ENCODE measurements around the gene AHDC1.
"Not testable (repeated sequence)": the region's sequence is repeated elsewhere in the genome, so short reads cannot be mapped to it uniquely, and the experiment has no call there.

AHDC1 gene

DNA sequence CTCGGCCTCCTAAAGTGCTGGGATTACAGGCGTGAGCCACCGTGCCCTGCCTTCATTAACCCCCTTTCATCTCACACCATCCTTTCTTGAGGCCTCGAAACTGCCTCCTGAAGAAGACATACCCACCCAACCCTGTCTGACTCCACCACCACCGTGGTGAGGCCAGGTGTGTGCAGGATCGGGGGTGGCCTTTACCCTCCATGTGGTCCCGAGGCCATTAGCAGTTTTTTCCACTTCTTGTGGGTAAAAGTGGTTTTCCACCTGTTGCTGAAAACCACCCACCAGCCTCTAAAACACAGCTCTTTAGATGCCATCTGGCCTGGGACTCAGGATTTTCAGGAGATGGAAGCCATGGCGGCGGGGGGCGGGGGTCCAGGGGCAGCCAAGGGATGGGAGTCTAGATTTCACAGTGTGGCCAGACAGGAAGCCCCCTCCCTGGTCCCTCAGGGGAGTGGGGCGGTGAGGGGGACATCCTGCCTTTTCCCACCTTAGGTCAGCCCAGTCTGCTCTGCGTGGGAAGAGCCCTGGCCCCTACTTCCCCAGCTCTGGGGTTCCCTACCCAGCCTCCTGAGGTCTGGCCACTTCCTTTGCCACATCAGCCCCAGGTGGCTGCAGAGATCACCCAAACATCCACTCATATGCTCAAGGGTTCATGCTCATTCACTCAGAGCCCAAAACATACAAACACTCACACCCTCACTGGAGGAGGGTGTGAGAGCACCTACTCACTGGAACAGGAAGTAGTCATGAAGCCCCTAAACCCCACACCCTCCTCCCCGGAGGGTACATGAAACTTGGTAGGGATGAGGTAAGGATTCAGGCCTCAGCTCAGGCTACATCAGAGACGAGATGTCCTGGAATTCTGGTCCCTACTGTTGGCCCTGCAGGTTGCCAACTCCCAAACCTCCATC, 28.7 kb upstream of the AHDC1 start:
- peak; percentile 58 for DNase-seq

GRCh38 chr1:27630859-27631491, 27.0 kb upstream of the AHDC1 start:
- DNase-seq: no peak

DNA sequence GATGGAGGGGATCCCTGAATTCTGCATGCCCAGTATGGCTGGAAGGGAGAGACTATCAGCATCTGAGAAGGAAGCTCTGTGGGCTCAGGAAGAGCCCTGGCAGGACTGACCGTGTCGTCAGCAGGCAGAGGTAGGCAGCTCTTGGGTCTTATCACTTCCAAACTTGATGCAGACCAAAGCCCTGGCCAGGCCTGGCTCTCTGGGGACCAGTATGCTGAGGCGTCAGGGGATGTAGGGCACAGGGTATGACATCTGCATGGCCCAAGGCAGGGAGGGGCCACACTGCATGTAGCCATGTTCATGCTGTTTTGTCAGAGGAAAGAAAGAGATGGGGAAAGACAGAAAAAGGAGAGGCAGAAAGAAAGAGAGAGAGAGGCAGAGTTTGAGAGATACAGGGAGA, 24.8 kb upstream of the AHDC1 start:
- no peak for DNase-seq

DNA sequence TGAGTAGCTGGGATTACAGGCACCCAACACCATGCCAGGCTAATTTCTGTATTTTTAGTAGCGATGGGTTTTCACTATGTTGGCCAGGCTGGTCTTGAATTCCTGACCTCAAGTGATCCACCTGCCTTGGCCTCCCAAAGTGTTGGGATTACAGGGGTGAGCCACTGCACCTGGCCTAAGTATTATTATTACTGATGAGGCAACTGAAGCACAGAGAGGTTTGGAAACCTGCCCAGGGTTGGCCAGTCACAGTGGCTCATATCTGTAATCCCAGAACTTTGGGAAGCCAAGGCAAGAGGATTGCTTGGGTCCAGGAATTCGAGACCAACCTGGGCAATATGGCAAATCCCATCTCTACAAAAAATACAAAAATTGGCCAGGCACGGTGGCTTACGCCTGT, 23.8 kb upstream of the AHDC1 start:
- DNase-seq: not testable (repeated sequence)

DNA sequence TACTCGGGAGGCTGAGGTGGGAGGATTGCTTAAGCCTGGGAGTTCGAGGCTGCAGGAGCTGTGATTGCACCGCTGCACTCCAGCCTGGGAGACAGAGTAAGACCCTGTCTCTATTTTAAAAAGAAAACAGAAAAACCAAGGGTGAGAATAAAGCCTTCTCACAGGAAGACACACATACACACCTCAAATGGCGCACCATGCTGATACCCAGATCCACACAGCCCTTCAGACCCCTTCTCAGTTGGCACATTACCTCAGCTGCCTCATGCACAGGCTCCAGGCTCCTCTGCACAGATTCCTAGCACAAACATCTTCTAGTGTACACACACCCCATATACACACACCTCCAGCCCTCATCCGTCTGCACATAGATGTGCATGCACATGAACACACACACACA, 23.1 kb upstream of the AHDC1 start:
- DNase-seq: no peak

DNA sequence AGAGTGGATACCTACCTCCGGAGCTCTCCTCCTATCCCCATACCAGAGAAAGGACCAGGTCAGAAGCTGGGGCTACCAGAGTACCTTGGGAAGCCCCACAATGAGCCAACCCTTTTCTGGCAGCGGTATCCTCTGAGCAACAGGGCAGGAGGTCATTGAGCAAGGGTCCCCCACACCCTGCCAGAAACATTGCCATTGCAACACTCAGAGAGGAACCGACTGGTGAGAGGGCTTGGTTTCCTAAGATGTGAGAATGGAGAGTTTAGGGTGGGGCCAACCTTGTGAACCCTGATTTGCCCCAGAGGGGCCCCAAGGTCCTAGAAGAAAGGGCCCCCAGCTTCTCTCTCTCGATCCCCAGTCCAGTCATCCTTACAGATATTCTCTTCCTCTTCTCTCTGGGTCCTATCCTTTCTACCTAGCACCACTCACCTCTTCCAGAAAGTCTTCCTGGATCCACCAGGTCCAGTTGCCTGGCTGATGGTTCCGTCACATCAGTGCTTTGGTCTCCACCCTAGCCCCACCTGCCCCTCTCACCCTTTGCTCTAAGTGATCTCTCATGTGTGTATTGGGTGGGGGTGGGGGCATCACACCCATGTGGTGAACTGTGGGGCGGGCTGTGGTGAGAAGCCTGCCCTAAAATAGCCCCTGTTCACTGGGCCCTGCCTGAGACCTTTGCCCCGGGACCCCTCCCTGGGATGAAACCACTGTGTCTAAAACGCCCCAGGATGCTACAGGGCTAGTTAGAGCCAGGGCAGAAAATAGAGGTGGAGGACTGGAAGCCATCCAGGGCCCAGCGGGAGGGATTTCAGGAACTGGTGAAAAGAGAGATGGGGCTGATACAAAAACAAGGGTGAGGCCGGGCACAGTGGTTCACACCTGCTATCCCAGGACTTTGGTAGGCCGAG, 22.3 kb upstream of the AHDC1 start:
- DNase-seq: no peak

DNA sequence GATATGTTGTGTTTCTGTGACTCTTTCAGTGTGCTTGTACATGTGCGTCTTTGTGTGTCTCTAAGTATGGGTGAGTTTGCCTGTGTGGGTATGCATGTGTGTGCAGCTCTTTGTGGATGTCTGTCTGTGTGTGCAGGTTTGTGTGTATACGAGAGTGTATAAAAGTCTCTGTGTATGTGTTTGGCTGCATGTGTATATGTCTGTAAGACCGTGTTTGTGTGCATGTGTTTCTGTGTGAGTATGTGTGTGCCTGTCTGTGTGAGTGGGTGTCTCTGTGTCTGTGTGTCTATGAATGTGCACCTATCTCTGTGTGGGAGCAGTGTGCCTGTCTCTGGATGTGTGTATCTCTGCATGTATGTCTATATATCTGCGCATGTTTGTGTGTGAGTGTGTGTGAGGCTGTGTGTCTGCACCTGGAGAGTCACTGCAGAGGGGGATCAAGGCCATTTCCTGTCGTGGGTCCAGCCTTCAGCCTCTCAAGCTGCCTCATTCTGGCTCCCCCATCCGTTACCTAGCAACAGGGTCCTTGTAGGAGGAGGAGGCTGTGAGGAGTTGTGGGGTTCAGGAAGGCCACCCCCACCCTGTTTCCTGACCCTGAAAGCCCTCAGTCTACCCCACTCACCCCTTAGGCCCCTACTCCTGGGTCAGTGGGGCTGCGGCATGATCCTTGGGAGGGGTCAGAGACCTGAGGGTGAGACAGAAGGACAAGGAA, 20.7 kb upstream of the AHDC1 start:
- DNase-seq: no peak

DNA sequence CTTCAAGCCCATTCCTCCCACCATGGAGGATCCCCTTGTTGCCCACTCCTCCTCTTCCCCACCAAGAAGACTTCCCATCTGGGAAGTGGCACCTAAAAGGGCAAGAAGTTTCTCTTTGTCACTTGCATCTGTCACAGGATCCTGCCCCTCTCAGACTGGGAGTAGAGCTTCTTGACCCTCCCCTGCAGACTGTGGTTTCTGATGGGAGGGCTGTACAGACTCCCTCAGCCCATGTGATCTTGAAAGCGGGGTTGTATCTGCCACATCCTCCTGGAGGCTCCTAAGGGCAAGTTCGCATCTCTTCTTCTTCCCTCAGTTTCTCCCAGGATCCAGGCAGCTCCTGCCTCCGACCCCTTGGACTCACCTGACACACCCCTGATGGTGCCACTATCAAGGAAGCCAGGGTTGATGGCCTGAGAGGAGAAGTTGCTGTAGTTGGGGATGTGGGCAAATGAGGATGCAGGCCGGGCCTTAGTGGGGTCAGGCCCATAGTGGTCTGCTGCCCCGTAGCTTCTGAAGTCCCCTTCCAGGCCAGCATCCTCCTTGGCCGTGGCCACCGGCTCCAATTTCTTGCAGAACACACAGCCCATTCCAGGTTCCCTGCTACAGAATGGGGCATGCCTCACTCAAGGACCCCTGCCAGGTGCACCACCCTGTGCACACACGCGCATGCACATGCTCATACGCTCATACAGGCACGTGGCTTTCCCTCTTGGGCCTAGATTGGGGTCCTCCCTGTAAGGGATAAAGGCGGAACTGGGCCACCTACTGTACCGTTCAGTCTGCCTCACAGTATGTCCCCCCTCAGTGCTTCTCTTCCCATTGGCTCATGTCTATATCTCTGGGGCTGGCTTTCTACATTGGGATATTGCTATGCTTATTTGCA, 19.6 kb upstream of the AHDC1 start:
- no peak for DNase-seq

GRCh38 chr1:27622828-27623227, 18.9 kb upstream of the AHDC1 start:
- DNase-seq: no peak

DNA sequence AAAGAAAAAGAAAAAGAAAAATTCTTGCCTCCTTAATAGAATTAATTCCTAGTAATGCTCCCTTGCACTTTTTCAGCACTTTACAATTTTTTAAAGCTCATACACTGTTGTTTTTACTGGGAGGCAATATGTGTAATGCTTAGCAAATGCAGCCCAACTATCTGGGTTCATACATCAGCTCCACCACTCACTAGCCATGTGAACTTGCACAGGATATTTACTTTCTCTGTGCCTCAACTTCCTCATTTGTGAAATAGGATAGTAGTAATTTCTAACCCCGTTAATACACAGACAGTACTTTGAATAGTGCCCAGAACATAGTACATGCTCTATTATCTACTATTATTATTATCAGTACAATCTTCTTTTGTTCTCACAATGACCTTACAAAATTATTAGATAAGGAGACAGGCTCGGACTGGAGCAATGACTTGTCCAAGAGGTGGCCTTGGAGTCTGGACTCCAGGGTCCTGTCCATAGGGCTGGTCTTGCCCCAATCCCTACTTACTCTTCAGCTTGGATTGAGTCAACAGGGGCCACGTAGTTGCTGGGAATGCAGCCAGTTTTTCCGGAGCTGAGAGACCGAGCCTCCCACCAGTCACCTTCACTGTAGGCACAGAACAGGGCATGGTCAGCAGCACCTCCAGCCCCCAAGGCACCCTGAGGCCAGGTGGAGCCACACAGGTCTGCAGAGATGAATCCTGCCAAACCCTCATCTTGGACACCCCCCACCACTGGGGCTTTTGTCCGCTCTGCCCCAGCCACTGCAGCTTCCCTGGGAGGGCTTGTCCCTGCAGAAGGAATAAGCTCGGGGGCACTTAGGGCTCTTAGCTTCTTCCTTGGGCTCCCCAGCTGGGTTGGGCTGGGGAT, 17.3 kb upstream of the AHDC1 start:
- DNase-seq: no peak

GRCh38 chr1:27619782-27620438, 16.0 kb upstream of the AHDC1 start:
- DNase-seq: not testable (repeated sequence)

DNA sequence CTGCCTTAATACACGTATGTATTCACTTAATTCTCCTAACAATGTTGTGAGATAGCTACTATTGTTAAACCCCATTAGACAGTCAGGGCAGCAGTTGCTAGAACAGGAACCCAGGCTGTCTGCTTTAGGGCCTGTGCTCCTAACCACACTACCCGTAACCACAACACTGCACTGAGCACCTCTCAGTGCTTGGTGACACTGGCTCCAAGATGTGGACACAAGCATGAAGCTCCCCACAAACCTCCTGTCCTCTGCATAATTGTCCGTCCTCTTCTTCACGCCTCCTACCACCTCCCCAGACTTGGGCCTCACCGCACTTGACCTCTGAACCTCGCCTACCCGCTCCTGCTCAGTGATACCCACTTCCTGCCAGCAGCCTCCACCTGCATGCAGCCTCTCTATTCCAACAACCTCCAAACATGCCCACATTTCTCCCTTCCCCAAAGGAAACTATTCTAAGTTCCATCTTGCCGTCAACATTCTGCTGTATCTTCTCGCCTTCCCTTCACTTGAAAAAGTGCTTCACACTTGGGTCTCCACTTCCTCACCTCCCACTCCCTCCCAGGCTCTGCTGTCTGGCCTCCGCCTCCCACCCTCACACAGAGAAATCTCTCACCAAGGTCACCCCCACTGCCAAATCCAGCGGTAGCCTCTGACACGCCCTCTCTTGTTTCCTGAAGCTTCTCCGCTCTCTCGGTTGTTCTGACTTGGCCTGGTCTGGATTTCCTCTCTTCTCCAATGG, 14.6 kb upstream of the AHDC1 start:
- peak; percentile 49 for DNase-seq

GRCh38 chr1:27617420-27617819, 13.5 kb upstream of the AHDC1 start:
- DNase-seq: no peak

GRCh38 chr1:27616441-27616840, 12.5 kb upstream of the AHDC1 start:
- no peak for DNase-seq

DNA sequence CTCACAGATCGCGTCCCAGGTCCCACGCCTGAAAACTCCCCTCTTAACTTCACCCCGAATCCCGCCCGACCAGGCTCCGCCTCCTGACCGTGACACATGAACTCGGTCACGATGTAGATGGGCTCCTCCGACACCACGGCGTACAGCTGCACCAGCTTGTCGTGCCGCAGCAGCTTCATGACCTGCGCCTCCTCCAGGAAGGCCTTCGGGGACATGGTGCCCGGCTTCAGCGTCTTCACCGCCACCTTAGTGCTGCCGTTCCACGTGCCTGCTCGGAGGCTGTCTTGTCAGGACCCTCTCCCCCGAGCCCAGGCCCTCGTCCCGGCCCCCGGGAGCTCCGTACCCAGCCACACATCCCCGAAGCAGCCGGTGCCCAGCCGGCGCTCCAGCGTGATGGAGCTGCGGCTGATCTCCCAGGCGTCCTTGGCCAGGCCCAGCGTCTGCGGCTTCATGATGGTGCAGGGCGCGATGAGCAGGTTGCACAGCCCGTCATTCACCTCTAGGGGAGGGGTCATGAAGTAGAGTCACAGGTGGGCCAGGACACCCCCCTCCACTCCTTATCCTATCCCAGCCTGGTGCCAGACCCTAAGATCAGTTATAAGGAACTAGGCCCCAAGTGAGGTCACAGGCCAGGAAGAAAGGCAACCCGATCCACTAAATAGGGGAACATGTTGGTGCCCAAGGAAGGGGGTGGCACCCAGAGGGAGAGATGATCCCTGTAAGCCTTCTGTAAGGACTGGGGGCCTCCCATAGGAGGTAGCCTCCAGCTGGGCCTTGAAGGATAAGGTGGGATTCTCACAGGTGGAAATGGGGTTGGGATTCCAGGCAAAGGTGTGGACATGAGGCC, 11.6 kb upstream of the AHDC1 start:
- no peak for DNase-seq

- DNase-seq: no peak
These were observed 10.8 kb upstream of the AHDC1 start for GRCh38 chr1:27614625-27615344.

DNA sequence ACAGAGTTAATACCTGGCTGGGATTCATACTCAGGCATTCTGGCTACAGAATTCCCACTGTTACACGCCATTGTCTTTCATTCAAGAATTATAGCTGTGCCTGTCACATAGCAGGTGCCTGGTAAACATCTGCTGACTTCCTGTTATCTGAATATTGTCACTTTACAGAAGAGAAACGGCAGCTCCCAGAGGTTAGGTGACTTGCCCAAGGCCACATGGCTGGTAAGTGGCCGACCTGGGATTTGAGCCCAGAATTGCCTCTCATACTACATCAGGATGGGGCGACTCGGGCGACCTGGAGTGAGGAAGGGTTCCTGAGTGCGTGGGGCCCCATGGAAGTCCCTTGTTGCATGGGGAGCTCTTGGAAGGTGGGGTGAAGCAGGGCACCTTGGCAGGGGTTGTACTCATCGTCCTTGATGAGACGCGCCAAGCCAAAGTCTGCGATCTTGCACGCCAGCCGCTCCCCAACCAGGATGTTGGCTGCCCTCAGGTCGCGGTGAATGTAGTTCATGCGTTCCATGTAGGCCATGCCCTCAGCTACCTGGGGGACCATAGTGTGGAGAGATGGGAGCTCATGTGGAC, 10.2 kb upstream of the AHDC1 start:
- DNase-seq: no peak

Measured in activated T-cell treated with anti-CD3 and anti-CD28 coated beads, Interleukin-2, amount 50 U/mL, for 1 hour (primary cell).